Gastroesophageal sphincter (tissue), 3 donors: ENCODE data around the gene USP6.

Experiments used
- CTCF ChIP-seq, 4 experiments: fragments of 200-600 bp in 2 of 4; fragments of 450-650 bp in 2 of 4; sonication (generic) in 1 of 4; IDR thresholded peaks; one replicate each; pipeline ENCODE4 v1.5.1; 2017 to 2019; ENCODE audit warnings: antibody characterized with exemption in 4 of 4, mild to moderate bottlenecking in 2 of 4, moderate library complexity in 2 of 4
- EP300 ChIP-seq: sonication (generic); formaldehyde crosslinking; IDR thresholded peaks from one replicate; pipeline ENCODE4 v1.6.1; 2017; ENCODE audit warnings: antibody characterized with exemption, mild to moderate bottlenecking

- no peak for TF ChIP-seq EP300
- TF ChIP-seq CTCF (IDR thresholded peaks at IDR 0.05), result no peak
Observed at GRCh38 chr17:5194346-5194745, 78.5 kb downstream of the USP6 start.
